ENCODE results near the gene KRT31.

DNA sequence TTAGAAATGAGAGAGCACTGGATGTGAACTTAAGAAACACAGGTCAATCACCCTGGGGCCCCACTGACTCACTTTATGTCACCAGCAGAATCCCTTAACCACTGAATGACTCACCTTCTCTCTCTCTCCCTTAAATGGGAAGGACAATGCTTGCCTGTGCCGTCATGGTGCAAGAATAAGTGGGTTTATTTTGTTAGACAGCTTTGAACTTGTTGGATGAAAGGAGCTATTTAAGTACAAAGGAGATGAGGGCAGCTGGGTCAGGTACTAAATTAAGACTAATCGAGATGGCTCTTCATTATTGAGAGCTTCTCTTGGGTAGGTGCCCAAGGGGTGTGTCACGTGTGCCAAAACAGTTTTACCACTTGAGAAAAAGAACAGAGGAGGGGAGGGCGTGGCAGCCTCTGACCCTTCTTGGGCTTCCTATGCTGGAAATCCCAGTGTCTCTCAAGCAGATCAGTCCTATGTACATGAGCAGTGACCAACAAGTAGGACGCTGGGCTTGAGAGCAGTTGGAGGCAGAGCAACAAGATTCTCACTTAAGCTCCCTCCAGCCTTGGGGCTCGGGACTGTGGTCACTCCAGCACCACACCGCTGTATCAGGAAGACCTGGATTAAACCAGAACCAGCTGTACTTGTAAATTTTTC, 6.7 kb upstream of the KRT31 start:
- TF ChIP-seq EP300 (IDR thresholded peaks at IDR 0.05): no peak
- TF ChIP-seq, protein P1, sequence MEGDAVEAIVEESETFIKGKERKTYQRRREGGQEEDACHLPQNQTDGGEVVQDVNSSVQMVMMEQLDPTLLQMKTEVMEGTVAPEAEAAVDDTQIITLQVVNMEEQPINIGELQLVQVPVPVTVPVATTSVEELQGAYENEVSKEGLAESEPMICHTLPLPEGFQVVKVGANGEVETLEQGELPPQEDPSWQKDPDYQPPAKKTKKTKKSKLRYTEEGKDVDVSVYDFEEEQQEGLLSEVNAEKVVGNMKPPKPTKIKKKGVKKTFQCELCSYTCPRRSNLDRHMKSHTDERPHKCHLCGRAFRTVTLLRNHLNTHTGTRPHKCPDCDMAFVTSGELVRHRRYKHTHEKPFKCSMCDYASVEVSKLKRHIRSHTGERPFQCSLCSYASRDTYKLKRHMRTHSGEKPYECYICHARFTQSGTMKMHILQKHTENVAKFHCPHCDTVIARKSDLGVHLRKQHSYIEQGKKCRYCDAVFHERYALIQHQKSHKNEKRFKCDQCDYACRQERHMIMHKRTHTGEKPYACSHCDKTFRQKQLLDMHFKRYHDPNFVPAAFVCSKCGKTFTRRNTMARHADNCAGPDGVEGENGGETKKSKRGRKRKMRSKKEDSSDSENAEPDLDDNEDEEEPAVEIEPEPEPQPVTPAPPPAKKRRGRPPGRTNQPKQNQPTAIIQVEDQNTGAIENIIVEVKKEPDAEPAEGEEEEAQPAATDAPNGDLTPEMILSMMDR (IDR thresholded peaks at IDR 0.05): no peak
- TF ChIP-seq POLR2A (IDR thresholded peaks at IDR 0.05): no peak

All from stomach (tissue), 4 donors.